ENCODE measurements around the gene SPRR2D. TPM values are rescaled to one million over a fixed set of nuclear protein-coding genes. Genes with fewer than 3 reads are reported as not detected.
"Not testable (repeated sequence)": the region's sequence is repeated elsewhere in the genome, so short reads cannot be mapped to it uniquely, and the experiment has no call there.

SPRR2D gene
- total and polyA plus RNA-seq, 2 donors (not counting 3 experiments of a cell fraction or from before 2014, with no cell fraction given): not detected

DNA sequence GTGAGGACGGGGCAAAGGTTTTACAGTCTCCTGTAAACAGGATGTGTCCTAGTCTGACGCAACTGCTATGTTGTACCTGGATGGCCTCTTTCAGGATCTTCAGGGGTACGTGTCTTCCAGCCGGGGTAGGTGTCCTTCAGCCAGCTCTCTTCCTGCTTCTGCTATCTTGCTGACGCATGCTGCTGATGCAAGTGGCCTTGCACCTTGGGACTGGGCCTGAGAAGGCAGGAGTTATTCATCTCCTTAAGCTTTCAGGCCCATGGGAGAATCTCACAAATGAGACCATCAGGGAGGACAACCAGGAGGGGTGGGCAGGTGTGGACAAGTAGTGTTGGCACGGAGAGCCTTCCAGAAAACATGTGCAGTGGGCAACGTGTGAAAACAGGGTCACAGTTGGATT is 17.8 kb downstream of the SPRR2D start:
- ChIA-PET POLR2A (no interaction called here), CTCF (no interaction called here)
- H3K4me2 ChIP-seq (ENCODE audit: insufficient read depth, low read length): no peak overlapping the region
- BruUV-seq (replicated peaks): no TSS peak
- dilution Hi-C loops (cut with MboI; ENCODE audit: extremely low pct_ligation_motif_present, low sequenced_read_pairs) (no loop called here), intact Hi-C loops (cut with micrococcal nuclease) (no loop called here)
- no peak overlapping the region for H3K4me3 ChIP-seq (replicated peaks in 1 of 3; ENCODE audit: insufficient read depth in 1 of 3, low read depth in 1 of 3, low read length in 3 of 3)
- H3K27ac ChIP-seq (ENCODE audit: insufficient read depth, low read depth, low read length): no peak overlapping the region
- TF ChIP-seq, protein P1, sequence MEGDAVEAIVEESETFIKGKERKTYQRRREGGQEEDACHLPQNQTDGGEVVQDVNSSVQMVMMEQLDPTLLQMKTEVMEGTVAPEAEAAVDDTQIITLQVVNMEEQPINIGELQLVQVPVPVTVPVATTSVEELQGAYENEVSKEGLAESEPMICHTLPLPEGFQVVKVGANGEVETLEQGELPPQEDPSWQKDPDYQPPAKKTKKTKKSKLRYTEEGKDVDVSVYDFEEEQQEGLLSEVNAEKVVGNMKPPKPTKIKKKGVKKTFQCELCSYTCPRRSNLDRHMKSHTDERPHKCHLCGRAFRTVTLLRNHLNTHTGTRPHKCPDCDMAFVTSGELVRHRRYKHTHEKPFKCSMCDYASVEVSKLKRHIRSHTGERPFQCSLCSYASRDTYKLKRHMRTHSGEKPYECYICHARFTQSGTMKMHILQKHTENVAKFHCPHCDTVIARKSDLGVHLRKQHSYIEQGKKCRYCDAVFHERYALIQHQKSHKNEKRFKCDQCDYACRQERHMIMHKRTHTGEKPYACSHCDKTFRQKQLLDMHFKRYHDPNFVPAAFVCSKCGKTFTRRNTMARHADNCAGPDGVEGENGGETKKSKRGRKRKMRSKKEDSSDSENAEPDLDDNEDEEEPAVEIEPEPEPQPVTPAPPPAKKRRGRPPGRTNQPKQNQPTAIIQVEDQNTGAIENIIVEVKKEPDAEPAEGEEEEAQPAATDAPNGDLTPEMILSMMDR (IDR thresholded peaks at IDR 0.05; ENCODE audit: extremely low read depth in 1 of 2, insufficient read depth in 1 of 2, low read depth in 1 of 2, low read length in 2 of 2): no peak
- no peak for TF ChIP-seq JUN (IDR thresholded peaks at IDR 0.05; ENCODE audit: borderline replicate concordance, insufficient read depth, insufficient read length, low read depth)
- no peak for TF ChIP-seq EZH2 (IDR thresholded peaks at IDR 0.05; ENCODE audit: borderline replicate concordance, low read depth, low read length, severe bottlenecking)
- TF ChIP-seq, protein P2, sequence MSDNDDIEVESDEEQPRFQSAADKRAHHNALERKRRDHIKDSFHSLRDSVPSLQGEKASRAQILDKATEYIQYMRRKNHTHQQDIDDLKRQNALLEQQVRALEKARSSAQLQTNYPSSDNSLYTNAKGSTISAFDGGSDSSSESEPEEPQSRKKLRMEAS (IDR thresholded peaks at IDR 0.05; ENCODE audit: insufficient read depth, insufficient read length): no peak
- TF ChIP-seq POLR2AphosphoS5 (IDR thresholded peaks at IDR 0.05; ENCODE audit: insufficient read depth, low read depth, low read length): no peak
- TF ChIP-seq FOS (IDR thresholded peaks at IDR 0.05; ENCODE audit: borderline replicate concordance, insufficient read depth, low read length): no peak
- no peak for TF ChIP-seq MYC (IDR thresholded peaks at IDR 0.05; ENCODE audit: low read depth, low read length)
- no peak for TF ChIP-seq POLR2A (IDR thresholded peaks at IDR 0.05; ENCODE audit: low read depth, low read length)
- TF ChIP-seq GATA2 (IDR thresholded peaks at IDR 0.05; ENCODE audit: insufficient read depth, insufficient read length, low read depth, low read length): no peak
- no peaks in the 10 kb centered on the region for H3K9me1 ChIP-seq (replicated peaks; ENCODE audit: control insufficient read depth, extremely low read depth, insufficient read depth, low read length)
- H2AFZ ChIP-seq (ENCODE audit: low read depth, low read length): no peak overlapping the region
- DNase-seq (ENCODE audit: low read depth, low spot score) (no peak), FAIRE-seq (no peak)
- no peaks in the 10 kb centered on the region for H3K9me3 ChIP-seq (replicated peaks; ENCODE audit: control insufficient read depth, insufficient read depth, low read length)
- no peaks in the 10 kb centered on the region for H3K27me3 ChIP-seq (ENCODE audit: control insufficient read depth in 2 of 2, insufficient read depth in 2 of 2, low read length in 2 of 2)
- H4K20me1 ChIP-seq (replicated peaks; ENCODE audit: control insufficient read depth, extremely low read depth, insufficient read depth, low read length): no peaks in the 10 kb centered on the region
- H3K36me3 ChIP-seq (ENCODE audit: control insufficient read depth in 2 of 2, extremely low read depth in 1 of 2, insufficient read depth in 2 of 2, low read length in 2 of 2): no peaks in the 10 kb centered on the region
- no peaks in the 10 kb centered on the region for H3K79me2 ChIP-seq (ENCODE audit: control insufficient read depth, insufficient read depth, low read length)
- H3K9ac ChIP-seq (replicated peaks; ENCODE audit: extremely low read depth, insufficient read depth, low read length): no peak overlapping the region
- H3K4me1 ChIP-seq (ENCODE audit: control insufficient read depth, extremely low read depth, insufficient read depth, low read length): no peaks in the 10 kb centered on the region

DNA sequence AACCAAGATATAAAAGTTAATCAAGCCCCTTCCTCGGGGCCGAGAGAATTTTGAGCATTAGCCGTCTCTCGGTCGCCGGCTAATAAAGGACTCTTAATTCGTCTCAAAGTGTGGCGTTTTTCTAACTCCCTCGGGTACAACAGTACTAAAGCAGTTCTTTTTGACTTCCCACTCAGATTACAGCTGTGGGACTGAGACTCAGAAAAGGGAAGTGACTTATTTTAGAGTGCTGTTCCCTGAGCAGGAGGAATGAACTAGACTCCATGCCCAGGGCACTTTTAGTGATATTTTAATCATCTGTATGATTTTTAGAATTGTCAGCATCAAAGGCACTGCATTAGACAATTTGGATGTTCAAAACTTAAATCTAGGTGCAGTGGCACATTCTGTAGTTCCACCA is 18.6 kb downstream of the SPRR2D start:
- H4K20me1 ChIP-seq (replicated peaks; ENCODE audit: control insufficient read depth, extremely low read depth, insufficient read depth, low read length); POLR2A ChIA-PET; H3K36me3 ChIP-seq (ENCODE audit: control insufficient read depth in 2 of 2, extremely low read depth in 1 of 2, insufficient read depth in 2 of 2, low read length in 2 of 2); FAIRE-seq; H3K4me2 ChIP-seq (ENCODE audit: insufficient read depth, low read length); H3K9ac ChIP-seq (replicated peaks; ENCODE audit: extremely low read depth, insufficient read depth, low read length); CTCF ChIA-PET; H3K27ac ChIP-seq (ENCODE audit: insufficient read depth, low read depth, low read length); DNase-seq (ENCODE audit: low read depth, low spot score); H3K79me2 ChIP-seq (ENCODE audit: control insufficient read depth, insufficient read depth, low read length); H3K9me1 ChIP-seq (replicated peaks; ENCODE audit: control insufficient read depth, extremely low read depth, insufficient read depth, low read length); intact Hi-C loops (cut with micrococcal nuclease); BruUV-seq (replicated peaks); H3K4me3 ChIP-seq (replicated peaks in 1 of 3; ENCODE audit: insufficient read depth in 1 of 3, low read depth in 1 of 3, low read length in 3 of 3); H3K9me3 ChIP-seq (replicated peaks; ENCODE audit: control insufficient read depth, insufficient read depth, low read length); dilution Hi-C loops (cut with MboI; ENCODE audit: extremely low pct_ligation_motif_present, low sequenced_read_pairs); H3K4me1 ChIP-seq (ENCODE audit: control insufficient read depth, extremely low read depth, insufficient read depth, low read length); H3K27me3 ChIP-seq (ENCODE audit: control insufficient read depth in 2 of 2, insufficient read depth in 2 of 2, low read length in 2 of 2); H2AFZ ChIP-seq (ENCODE audit: low read depth, low read length): not testable (repeated sequence)

DNA sequence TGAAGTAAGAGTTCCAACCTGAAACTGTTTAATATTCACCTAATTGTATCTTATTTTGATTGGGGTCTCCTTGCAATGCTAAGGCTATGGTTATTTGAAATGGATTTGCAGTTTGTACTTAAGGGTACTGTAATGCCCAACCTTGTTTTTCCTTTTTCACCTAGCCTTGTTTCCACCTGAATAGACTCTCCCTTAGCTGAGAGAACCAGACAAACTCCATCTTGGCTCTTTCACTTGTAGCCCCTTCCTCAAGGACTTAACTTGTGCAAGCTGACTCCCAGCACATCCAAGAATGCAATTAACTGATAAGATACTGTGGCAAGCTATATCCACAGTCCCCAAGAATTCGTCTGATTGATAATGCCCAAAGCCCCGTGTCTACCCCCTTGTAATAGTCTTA is 19.1 kb downstream of the SPRR2D start:
- intact Hi-C loops (cut with micrococcal nuclease); H3K9me1 ChIP-seq (replicated peaks; ENCODE audit: control insufficient read depth, extremely low read depth, insufficient read depth, low read length); CTCF ChIA-PET; BruUV-seq (replicated peaks); H3K27ac ChIP-seq (ENCODE audit: insufficient read depth, low read depth, low read length); H3K79me2 ChIP-seq (ENCODE audit: control insufficient read depth, insufficient read depth, low read length); H2AFZ ChIP-seq (ENCODE audit: low read depth, low read length); H4K20me1 ChIP-seq (replicated peaks; ENCODE audit: control insufficient read depth, extremely low read depth, insufficient read depth, low read length); H3K9ac ChIP-seq (replicated peaks; ENCODE audit: extremely low read depth, insufficient read depth, low read length); FAIRE-seq; DNase-seq (ENCODE audit: low read depth, low spot score); H3K4me1 ChIP-seq (ENCODE audit: control insufficient read depth, extremely low read depth, insufficient read depth, low read length); H3K4me2 ChIP-seq (ENCODE audit: insufficient read depth, low read length); dilution Hi-C loops (cut with MboI; ENCODE audit: extremely low pct_ligation_motif_present, low sequenced_read_pairs); H3K4me3 ChIP-seq (replicated peaks in 1 of 3; ENCODE audit: insufficient read depth in 1 of 3, low read depth in 1 of 3, low read length in 3 of 3); H3K9me3 ChIP-seq (replicated peaks; ENCODE audit: control insufficient read depth, insufficient read depth, low read length); POLR2A ChIA-PET; H3K27me3 ChIP-seq (ENCODE audit: control insufficient read depth in 2 of 2, insufficient read depth in 2 of 2, low read length in 2 of 2); H3K36me3 ChIP-seq (ENCODE audit: control insufficient read depth in 2 of 2, extremely low read depth in 1 of 2, insufficient read depth in 2 of 2, low read length in 2 of 2): not testable (repeated sequence)
